Ishikawa (cell line): ENCODE results near the gene SEMA5A.

Experiments
- CEBPB ChIP-seq: IDR thresholded peaks from 2 replicates; pipeline ENCODE4 v1.6.1; 2012
- EP300 ChIP-seq: IDR thresholded peaks from 2 replicates; pipeline ENCODE4 v1.6.1; 2012; ENCODE audit warnings: borderline replicate concordance
- FOXM1 ChIP-seq: IDR thresholded peaks from 2 replicates; pipeline ENCODE4 v1.6.1; 2012; ENCODE audit warnings: low read depth, borderline replicate concordance
- RAD21 ChIP-seq: IDR thresholded peaks from 2 replicates; pipeline ENCODE4 v1.6.1; 2012; ENCODE audit warnings: low read depth
- TF ChIP-seq, protein P1 (sequence below): IDR thresholded peaks from 2 replicates; pipeline ENCODE4 v1.6.1; 2012

GRCh38 chr5:9479990-9480389, 65.9 kb downstream of the SEMA5A start:
- TF ChIP-seq FOXM1 (no peak), EP300 (no peak), RAD21 (no peak), CEBPB (no peak)
- TF ChIP-seq, protein P1, sequence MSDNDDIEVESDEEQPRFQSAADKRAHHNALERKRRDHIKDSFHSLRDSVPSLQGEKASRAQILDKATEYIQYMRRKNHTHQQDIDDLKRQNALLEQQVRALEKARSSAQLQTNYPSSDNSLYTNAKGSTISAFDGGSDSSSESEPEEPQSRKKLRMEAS, result no peak
